HEK293 (cell line): ENCODE data around the gene KRT76.

ENCODE experiments used
- KLF16 ChIP-seq: fragments of 450-650 bp; formaldehyde crosslinking; IDR thresholded peaks from 2 replicates; pipeline ENCODE4 v1.5.1; 2017; ENCODE audit warnings: missing biosample characterization, missing genetic modification characterization
- KLF7 ChIP-seq: fragments of 450-650 bp; formaldehyde crosslinking; IDR thresholded peaks from 2 replicates; pipeline ENCODE4 v1.5.1; 2016; ENCODE audit warnings: missing biosample characterization, missing genetic modification characterization, borderline replicate concordance
- ZNF112 ChIP-seq: fragments of 450-650 bp; formaldehyde crosslinking; IDR thresholded peaks from 2 replicates; pipeline ENCODE4 v1.5.0; 2017; ENCODE audit warnings: missing biosample characterization, missing genetic modification characterization
- ZNF121 ChIP-seq: fragments of 450-650 bp; formaldehyde crosslinking; IDR thresholded peaks from 2 replicates; pipeline ENCODE4 v1.5.1; 2016; ENCODE audit warnings: missing biosample characterization, missing genetic modification characterization
- ZNF155 ChIP-seq: fragments of 450-650 bp; formaldehyde crosslinking; IDR thresholded peaks from 2 replicates; pipeline ENCODE4 v1.5.1; 2016; ENCODE audit warnings: missing biosample characterization, missing genetic modification characterization
- ZNF184 ChIP-seq: fragments of 450-650 bp; IDR thresholded peaks from 2 replicates; pipeline ENCODE4 v1.5.1; 2018; ENCODE audit warnings: missing biosample characterization, mild to moderate bottlenecking, missing genetic modification characterization
- ZNF433 ChIP-seq: fragments of 450-650 bp; formaldehyde crosslinking; IDR thresholded peaks from 2 replicates; pipeline ENCODE4 v1.5.1; 2016; ENCODE audit warnings: missing biosample characterization, missing genetic modification characterization, low read depth
- ZNF521 ChIP-seq: fragments of 450-650 bp; formaldehyde crosslinking; IDR thresholded peaks from 2 replicates; pipeline ENCODE4 v1.5.1; 2017; ENCODE audit warnings: missing biosample characterization, mild to moderate bottlenecking, missing genetic modification characterization
- TF ChIP-seq, protein P1 (sequence below): fragments of 450-650 bp; IDR thresholded peaks from 2 replicates; pipeline ENCODE4 v1.5.1; 2018; ENCODE audit warnings: missing biosample characterization, mild to moderate bottlenecking, missing genetic modification characterization
- TF ChIP-seq, protein P2 (sequence below): fragments of 450-650 bp; formaldehyde crosslinking; IDR thresholded peaks from 2 replicates; pipeline ENCODE4 v1.5.1; 2016; ENCODE audit warnings: missing biosample characterization, missing genetic modification characterization
- TF ChIP-seq, protein P3 (sequence below): fragments of 450-650 bp; formaldehyde crosslinking; IDR thresholded peaks from 2 replicates; pipeline ENCODE4 v1.5.1; 2016; ENCODE audit warnings: missing biosample characterization, missing genetic modification characterization

DNA sequence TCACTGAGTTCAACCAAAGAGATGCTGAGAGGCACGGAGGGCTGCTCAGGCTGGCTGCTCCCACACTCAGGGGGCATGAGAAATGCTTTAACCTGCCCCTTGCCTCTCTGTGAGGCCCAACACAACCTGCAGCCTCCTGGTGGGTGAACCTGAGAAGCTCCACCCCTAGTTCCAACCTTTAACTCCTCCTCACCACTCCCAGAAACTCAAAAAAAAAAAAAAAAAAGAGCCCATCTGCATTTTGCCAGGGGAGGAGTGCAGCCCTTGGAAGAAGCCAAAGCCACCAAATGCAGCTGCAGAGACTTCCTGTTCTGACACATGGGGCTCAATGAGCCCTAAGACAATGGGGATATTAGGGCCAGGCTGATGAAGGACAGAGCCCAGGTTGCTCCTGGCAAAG, 27.9 kb upstream of the KRT76 start:
- TF ChIP-seq ZNF184 (tag by site-specific recombination): no peak
- no peak for TF ChIP-seq ZNF155
- TF ChIP-seq, protein P1, sequence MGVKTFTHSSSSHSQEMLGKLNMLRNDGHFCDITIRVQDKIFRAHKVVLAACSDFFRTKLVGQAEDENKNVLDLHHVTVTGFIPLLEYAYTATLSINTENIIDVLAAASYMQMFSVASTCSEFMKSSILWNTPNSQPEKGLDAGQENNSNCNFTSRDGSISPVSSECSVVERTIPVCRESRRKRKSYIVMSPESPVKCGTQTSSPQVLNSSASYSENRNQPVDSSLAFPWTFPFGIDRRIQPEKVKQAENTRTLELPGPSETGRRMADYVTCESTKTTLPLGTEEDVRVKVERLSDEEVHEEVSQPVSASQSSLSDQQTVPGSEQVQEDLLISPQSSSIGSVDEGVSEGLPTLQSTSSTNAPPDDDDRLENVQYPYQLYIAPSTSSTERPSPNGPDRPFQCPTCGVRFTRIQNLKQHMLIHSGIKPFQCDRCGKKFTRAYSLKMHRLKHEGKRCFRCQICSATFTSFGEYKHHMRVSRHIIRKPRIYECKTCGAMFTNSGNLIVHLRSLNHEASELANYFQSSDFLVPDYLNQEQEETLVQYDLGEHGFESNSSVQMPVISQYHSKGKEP (tag by site-specific recombination): no peak
- TF ChIP-seq ZNF433 (tag by site-specific recombination): no peak
- TF ChIP-seq ZNF121: no peak
- no peak for TF ChIP-seq ZNF112 (tag by site-specific recombination)
- TF ChIP-seq, protein P2, sequence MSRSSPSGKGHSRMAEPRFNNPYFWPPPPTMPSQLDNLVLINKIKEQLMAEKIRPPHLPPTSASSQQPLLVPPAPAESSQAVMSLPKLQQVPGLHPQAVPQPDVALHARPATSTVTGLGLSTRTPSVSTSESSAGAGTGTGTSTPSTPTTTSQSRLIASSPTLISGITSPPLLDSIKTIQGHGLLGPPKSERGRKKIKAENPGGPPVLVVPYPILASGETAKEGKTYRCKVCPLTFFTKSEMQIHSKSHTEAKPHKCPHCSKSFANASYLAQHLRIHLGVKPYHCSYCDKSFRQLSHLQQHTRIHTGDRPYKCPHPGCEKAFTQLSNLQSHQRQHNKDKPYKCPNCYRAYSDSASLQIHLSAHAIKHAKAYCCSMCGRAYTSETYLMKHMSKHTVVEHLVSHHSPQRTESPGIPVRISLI (tag by site-specific recombination): no peak
- no peak for TF ChIP-seq ZNF521
- no peak for TF ChIP-seq KLF7 (tag by site-specific recombination)
- TF ChIP-seq, protein P3, sequence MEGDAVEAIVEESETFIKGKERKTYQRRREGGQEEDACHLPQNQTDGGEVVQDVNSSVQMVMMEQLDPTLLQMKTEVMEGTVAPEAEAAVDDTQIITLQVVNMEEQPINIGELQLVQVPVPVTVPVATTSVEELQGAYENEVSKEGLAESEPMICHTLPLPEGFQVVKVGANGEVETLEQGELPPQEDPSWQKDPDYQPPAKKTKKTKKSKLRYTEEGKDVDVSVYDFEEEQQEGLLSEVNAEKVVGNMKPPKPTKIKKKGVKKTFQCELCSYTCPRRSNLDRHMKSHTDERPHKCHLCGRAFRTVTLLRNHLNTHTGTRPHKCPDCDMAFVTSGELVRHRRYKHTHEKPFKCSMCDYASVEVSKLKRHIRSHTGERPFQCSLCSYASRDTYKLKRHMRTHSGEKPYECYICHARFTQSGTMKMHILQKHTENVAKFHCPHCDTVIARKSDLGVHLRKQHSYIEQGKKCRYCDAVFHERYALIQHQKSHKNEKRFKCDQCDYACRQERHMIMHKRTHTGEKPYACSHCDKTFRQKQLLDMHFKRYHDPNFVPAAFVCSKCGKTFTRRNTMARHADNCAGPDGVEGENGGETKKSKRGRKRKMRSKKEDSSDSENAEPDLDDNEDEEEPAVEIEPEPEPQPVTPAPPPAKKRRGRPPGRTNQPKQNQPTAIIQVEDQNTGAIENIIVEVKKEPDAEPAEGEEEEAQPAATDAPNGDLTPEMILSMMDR (tag by site-specific recombination): no peak
- no peak for TF ChIP-seq KLF16 (tag by site-specific recombination)
